Measurements from ENCODE around the gene SKA2. TPM values are rescaled to one million over a fixed set of nuclear protein-coding genes. Genes with fewer than 3 reads are reported as not detected.

SKA2 gene
- total RNA-seq, 5 donors from 2014 or later (not counting 1 experiment from before 2014, with no cell fraction given) = 12.4 to 15.6 (median 15.2) TPM

- Histone ChIP-seq H3K36me3 (ENCODE audit: control insufficient read depth in 2 of 2, extremely low read depth in 1 of 2, insufficient read depth in 1 of 2, low read length in 1 of 2) (no peaks in the 10 kb centered on the region), H3K27me3 (replicated peaks in 1 of 2; ENCODE audit: control insufficient read depth in 2 of 2, extremely low read depth in 1 of 2, insufficient read depth in 2 of 2, low read length in 1 of 2) (no peaks in the 10 kb centered on the region), H3K4me3 (ENCODE audit: control insufficient read depth in 1 of 2, extremely low read depth in 1 of 2, low read length in 1 of 2) (peak within 1 kb of the TSS; percentile 92 to 99), H3K27ac (ENCODE audit: low read length) (peak within 1 kb of the TSS; percentile 62), H3K9me3 (no peaks in the 10 kb centered on the region), H3K4me1 (ENCODE audit: control insufficient read depth in 1 of 2, extremely low read depth in 1 of 2, insufficient read depth in 2 of 2, low read length in 2 of 2) (peaks cover 22 to 27% of the 10 kb centered on the region in 2 experiments)
- ATAC-seq (replicated peaks in 1 of 4) (peak; percentile 86 to 91 (median 89)), DNase-seq (peak in 31 of 35 experiments; percentile 72 to 98 (median 93))
- WGBS (ENCODE audit: insufficient coverage) = under 1% methylated on average over 20 of the region's 25 CpGs
- ChIA-PET POLR2A (interaction anchor here (0.5 to 0.8 kb wide), 11 partner anchors 49 to 1299 kb away, joined by 3 to 14 read pairs (median 4); partner anchors contain the start of gene USP32 (in 1 of the 2)), CTCF (interaction anchor here (0.5 to 1.4 kb wide), 11 partner anchors 9 to 1483 kb away, joined by 3 to 18 read pairs (median 3); partner anchors contain the start of genes SMG8 (in 1 of the 2) and TRIM37 (in 1 of the 2))
- Mint-ChIP-seq H3K4me1 (peaks cover 7 to 49% (median 37%) of the 10 kb centered on the region in 3 donors), H3K27ac (no peak within 1 kb of the TSS), H3K4me3 (no peak within 1 kb of the TSS), H3K9me3 (no peaks in the 10 kb centered on the region), H3K36me3 (no peaks in the 10 kb centered on the region), H3K27me3 (no peaks in the 10 kb centered on the region)
Observed at GRCh38 chr17:59155439-59156177, 622 bp upstream of the SKA2 start, which contains the start of gene PRR11. PRR11 (plus strand) TSS chr17:59155746; CDS start chr17:59169753, 14,007 bp downstream.

DNA sequence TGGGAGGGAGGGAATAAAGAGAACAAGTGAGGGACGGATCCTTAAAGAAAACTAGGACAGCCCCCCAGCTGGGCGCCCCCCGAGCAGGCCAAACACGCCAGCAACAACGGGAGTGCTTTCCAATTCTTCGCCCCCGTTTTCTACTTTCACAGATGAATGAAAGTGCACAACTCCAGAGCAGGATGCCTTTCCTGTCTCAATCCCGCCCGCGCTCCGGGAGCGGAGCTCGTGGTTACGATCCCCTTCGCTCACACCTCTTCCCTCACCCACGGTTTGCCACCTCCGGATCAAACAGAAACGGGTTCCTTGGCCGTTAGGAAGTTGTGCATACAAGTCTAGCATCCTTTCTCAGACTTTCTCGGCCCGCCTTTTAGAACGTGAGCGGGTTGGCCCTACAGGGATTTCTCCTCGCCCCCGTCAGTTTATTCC lies 680 bp downstream of the SKA2 start:
- Mint-ChIP-seq H3K4me1 (peaks cover 19 to 48% (median 44%) of the 10 kb centered on the region in 3 donors), H3K27ac (no peak overlapping the region), H3K9me3 (no peaks in the 10 kb centered on the region), H3K36me3 (no peaks in the 10 kb centered on the region), H3K4me3 (no peak overlapping the region), H3K27me3 (no peaks in the 10 kb centered on the region)
- no peak for ATAC-seq (replicated peaks in 1 of 4)
- Histone ChIP-seq H3K27me3 (replicated peaks in 1 of 2; ENCODE audit: control insufficient read depth in 2 of 2, extremely low read depth in 1 of 2, insufficient read depth in 2 of 2, low read length in 1 of 2) (no peaks in the 10 kb centered on the region), H3K4me1 (ENCODE audit: control insufficient read depth in 1 of 2, extremely low read depth in 1 of 2, insufficient read depth in 2 of 2, low read length in 2 of 2) (peaks cover 22 to 24% of the 10 kb centered on the region in 2 experiments), H3K27ac (ENCODE audit: low read length) (peak overlapping the region; percentile 62), H3K4me3 (ENCODE audit: control insufficient read depth in 1 of 2, extremely low read depth in 1 of 2, low read length in 1 of 2) (peak overlapping the region; percentile 92 to 99), H3K9me3 (no peaks in the 10 kb centered on the region), H3K36me3 (ENCODE audit: control insufficient read depth in 2 of 2, extremely low read depth in 1 of 2, insufficient read depth in 1 of 2, low read length in 1 of 2) (no peaks in the 10 kb centered on the region)
- DNase-seq = peak in 19 of 35 experiments; percentile 1 to 55 (median 13)
- POLR2A ChIA-PET = interaction anchor here in 1 of 2 donors (0.6 kb wide), 1 partner anchor 61 kb away, joined by 3 read pairs; no protein-coding TSS in a partner anchor
- CTCF ChIA-PET = interaction anchor here in 1 of 2 donors (1.2 to 1.3 kb wide), 2 partner anchors 8 to 523 kb away, joined by 3 to 5 read pairs; no protein-coding TSS in a partner anchor
- 0% methylated on average over 24 of the region's 25 CpGs for WGBS (ENCODE audit: insufficient coverage)

GRCh38 chr17:59152925-59153324 lies 2.1 kb downstream of the SKA2 start:
- H3K4me1 ChIP-seq (ENCODE audit: control insufficient read depth in 1 of 2, extremely low read depth in 1 of 2, insufficient read depth in 2 of 2, low read length in 2 of 2) = peaks cover 22 to 24% of the 10 kb centered on the region in 2 experiments
- no peak overlapping the region for H3K27ac ChIP-seq (ENCODE audit: low read length)
- 100% methylated on average over 1 of the region's 1 CpG for WGBS (ENCODE audit: insufficient coverage)
- POLR2A ChIA-PET = interaction anchor here in 1 of 2 donors (0.7 kb wide), 1 partner anchor 79 kb away, joined by 5 read pairs; no protein-coding TSS in a partner anchor
- no peak overlapping the region for H3K4me3 ChIP-seq (ENCODE audit: control insufficient read depth in 1 of 2, extremely low read depth in 1 of 2, low read length in 1 of 2)
- no peaks in the 10 kb centered on the region for H3K9me3 ChIP-seq
- H3K36me3 ChIP-seq (ENCODE audit: control insufficient read depth in 2 of 2, extremely low read depth in 1 of 2, insufficient read depth in 1 of 2, low read length in 1 of 2) = no peaks in the 10 kb centered on the region
- no peak for DNase-seq
- Mint-ChIP-seq H3K9me3 (no peaks in the 10 kb centered on the region), H3K4me3 (peak overlapping the region in 1 of 3 donors; percentile 53), H3K27me3 (no peaks in the 10 kb centered on the region), H3K36me3 (no peaks in the 10 kb centered on the region), H3K4me1 (peaks cover 19 to 49% (median 46%) of the 10 kb centered on the region in 3 donors), H3K27ac (peak overlapping the region; percentile 3 to 80)
- no peak for ATAC-seq (replicated peaks in 1 of 4)
- H3K27me3 ChIP-seq (replicated peaks in 1 of 2; ENCODE audit: control insufficient read depth in 2 of 2, extremely low read depth in 1 of 2, insufficient read depth in 2 of 2, low read length in 1 of 2) = no peaks in the 10 kb centered on the region
- CTCF ChIA-PET = interaction anchor here (0.6 to 0.7 kb wide), 3 partner anchors 13 to 488 kb away, joined by 3 to 5 read pairs (median 3); no protein-coding TSS in a partner anchor

DNA sequence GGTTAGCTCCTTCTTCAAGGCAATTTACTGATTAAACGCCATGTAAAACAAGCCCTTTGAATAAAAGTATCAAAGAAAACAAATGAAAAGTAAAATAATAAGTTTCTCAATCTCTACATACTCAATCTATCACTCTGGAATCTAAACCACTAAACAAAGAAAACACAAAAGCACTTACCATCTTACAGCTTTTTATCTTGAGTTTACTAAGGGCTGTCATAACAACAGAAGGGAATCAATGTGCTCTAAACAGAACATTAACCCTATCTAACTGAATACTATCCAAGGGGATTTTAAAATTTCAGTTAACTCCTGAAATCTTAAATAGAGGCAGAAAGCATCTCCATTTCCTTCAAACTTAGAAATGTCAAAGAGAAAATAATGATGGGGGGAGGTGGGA lies 3.4 kb downstream of the SKA2 start:
- Histone ChIP-seq H3K4me3 (ENCODE audit: control insufficient read depth in 1 of 2, extremely low read depth in 1 of 2, low read length in 1 of 2) (no peak overlapping the region), H3K9me3 (no peaks in the 10 kb centered on the region), H3K27ac (ENCODE audit: low read length) (no peak overlapping the region), H3K27me3 (replicated peaks in 1 of 2; ENCODE audit: control insufficient read depth in 2 of 2, extremely low read depth in 1 of 2, insufficient read depth in 2 of 2, low read length in 1 of 2) (no peaks in the 10 kb centered on the region), H3K4me1 (ENCODE audit: control insufficient read depth in 1 of 2, extremely low read depth in 1 of 2, insufficient read depth in 2 of 2, low read length in 2 of 2) (peaks cover 21 to 22% of the 10 kb centered on the region in 2 experiments), H3K36me3 (ENCODE audit: control insufficient read depth in 2 of 2, extremely low read depth in 1 of 2, insufficient read depth in 1 of 2, low read length in 1 of 2) (no peaks in the 10 kb centered on the region)
- peak overlapping the region in 2 of 3 donors; percentile 5 to 35 for H3K4me3 Mint-ChIP-seq
- H3K27ac Mint-ChIP-seq = peak overlapping the region; percentile 34 to 44
- no peak for DNase-seq
- WGBS (ENCODE audit: insufficient coverage) = no CpG with 5 or more reads among the region's 1 CpG
- CTCF ChIA-PET = interaction anchor here in 1 of 2 donors (0.5 kb wide), 1 partner anchor 13 kb away, joined by 7 read pairs; no protein-coding TSS in a partner anchor
- H3K9me3 Mint-ChIP-seq = no peaks in the 10 kb centered on the region
- POLR2A ChIA-PET = interaction anchor here in 1 of 2 donors (1.1 kb wide), 1 partner anchor 45 kb away, joined by 4 read pairs; the partner anchor contains the start of gene TRIM37
- H3K4me1 Mint-ChIP-seq = peaks cover 19 to 50% (median 48%) of the 10 kb centered on the region in 3 donors
- no peaks in the 10 kb centered on the region for H3K36me3 Mint-ChIP-seq
- H3K27me3 Mint-ChIP-seq = no peaks in the 10 kb centered on the region
- ATAC-seq (replicated peaks in 1 of 4) = no peak

GRCh38 chr17:59151006-59151405 lies 4.0 kb downstream of the SKA2 start:
- Mint-ChIP-seq H3K9me3 (no peaks in the 10 kb centered on the region), H3K4me1 (peaks cover 20 to 50% (median 48%) of the 10 kb centered on the region in 3 donors), H3K4me3 (no peak overlapping the region), H3K27me3 (no peaks in the 10 kb centered on the region), H3K27ac (peak overlapping the region in 1 of 2 donors; percentile 23), H3K36me3 (no peaks in the 10 kb centered on the region)
- ChIA-PET POLR2A (no interaction called here), CTCF (interaction anchor here in 1 of 2 donors (0.5 kb wide), 1 partner anchor 14 kb away, joined by 7 read pairs; no protein-coding TSS in a partner anchor)
- Histone ChIP-seq H3K27me3 (replicated peaks in 1 of 2; ENCODE audit: control insufficient read depth in 2 of 2, extremely low read depth in 1 of 2, insufficient read depth in 2 of 2, low read length in 1 of 2) (no peaks in the 10 kb centered on the region), H3K9me3 (no peaks in the 10 kb centered on the region), H3K27ac (ENCODE audit: low read length) (no peak overlapping the region), H3K36me3 (ENCODE audit: control insufficient read depth in 2 of 2, extremely low read depth in 1 of 2, insufficient read depth in 1 of 2, low read length in 1 of 2) (no peaks in the 10 kb centered on the region), H3K4me3 (ENCODE audit: control insufficient read depth in 1 of 2, extremely low read depth in 1 of 2, low read length in 1 of 2) (no peak overlapping the region), H3K4me1 (ENCODE audit: control insufficient read depth in 1 of 2, extremely low read depth in 1 of 2, insufficient read depth in 2 of 2, low read length in 2 of 2) (peaks cover 16 to 17% of the 10 kb centered on the region in 2 experiments)
- DNase-seq (peak in 1 of 35 experiments; percentile 24), ATAC-seq (replicated peaks in 1 of 4) (no peak)
- 26% methylated on average over 2 of the region's 5 CpGs for WGBS (ENCODE audit: insufficient coverage)

DNA sequence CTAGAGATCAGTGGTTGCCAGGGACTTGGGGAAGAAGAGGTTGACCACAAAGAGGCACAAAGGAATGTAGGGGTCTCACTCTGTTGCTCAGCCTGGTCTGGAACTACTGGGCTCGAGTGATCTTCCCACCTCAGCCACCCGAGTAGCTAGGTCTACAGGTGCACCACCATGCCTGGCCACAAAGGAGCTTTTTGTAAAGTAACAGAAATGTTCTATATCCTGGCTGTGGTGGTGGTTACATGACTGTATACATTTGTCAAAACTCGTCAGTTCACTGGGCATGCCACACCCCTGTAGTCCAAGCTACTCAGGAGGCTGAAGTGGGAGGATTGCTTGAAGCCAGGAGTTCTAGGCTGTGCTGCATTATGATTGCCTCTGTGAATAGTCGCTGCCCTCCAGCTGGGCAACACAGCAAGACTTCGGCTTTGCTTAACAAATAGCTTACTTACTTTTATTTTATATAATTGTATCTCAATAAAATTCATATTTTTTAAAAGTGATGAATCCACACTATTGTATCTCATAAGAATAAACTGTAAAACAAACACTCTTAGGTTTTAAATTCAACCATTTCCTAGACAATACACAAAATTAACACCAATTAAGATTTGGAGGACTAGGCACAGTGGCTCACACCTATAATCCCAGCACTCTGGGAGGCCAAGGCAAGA lies 5.0 kb downstream of the SKA2 start:
- H3K4me1 ChIP-seq (ENCODE audit: control insufficient read depth in 1 of 2, extremely low read depth in 1 of 2, insufficient read depth in 2 of 2, low read length in 2 of 2) = peaks cover 12 to 14% of the 10 kb centered on the region in 2 experiments
- H3K27ac Mint-ChIP-seq = no peak overlapping the region
- no peak overlapping the region for H3K4me3 Mint-ChIP-seq
- ChIA-PET POLR2A (no interaction called here), CTCF (no interaction called here)
- no peaks in the 10 kb centered on the region for H3K27me3 ChIP-seq (replicated peaks in 1 of 2; ENCODE audit: control insufficient read depth in 2 of 2, extremely low read depth in 1 of 2, insufficient read depth in 2 of 2, low read length in 1 of 2)
- H3K36me3 Mint-ChIP-seq = no peaks in the 10 kb centered on the region
- peaks cover 28 to 52% (median 52%) of the 10 kb centered on the region in 3 donors for H3K4me1 Mint-ChIP-seq
- H3K27ac ChIP-seq (ENCODE audit: low read length) = no peak overlapping the region
- DNase-seq (no peak), ATAC-seq (replicated peaks in 1 of 4) (no peak)
- no peak overlapping the region for H3K4me3 ChIP-seq (ENCODE audit: control insufficient read depth in 1 of 2, extremely low read depth in 1 of 2, low read length in 1 of 2)
- H3K36me3 ChIP-seq (ENCODE audit: control insufficient read depth in 2 of 2, extremely low read depth in 1 of 2, insufficient read depth in 1 of 2, low read length in 1 of 2) = no peaks in the 10 kb centered on the region
- H3K9me3 Mint-ChIP-seq = no peaks in the 10 kb centered on the region
- WGBS (ENCODE audit: insufficient coverage) = 56% methylated on average over 1 of the region's 5 CpGs
- H3K27me3 Mint-ChIP-seq = no peaks in the 10 kb centered on the region
- H3K9me3 ChIP-seq = no peaks in the 10 kb centered on the region

Data from T-cell (primary cell).